Natural killer cell (primary cell): ENCODE data around the gene NDFIP1. TPM values are rescaled to one million over a fixed set of nuclear protein-coding genes. Genes with fewer than 3 reads are reported as not detected.

Experiments used
- ATAC-seq, 3 donors: fragments of 150-1000 bp in 2 of 3; fragments of 200-7000 bp in 1 of 3; cut with Tn5 transposase; 1 replicate in 1 of 3; 2 replicates in 2 of 3; pipeline ENCODE4 v1.10.0; 2021; ENCODE audit warnings: mild to moderate bottlenecking in 2 of 3, moderate library complexity in 2 of 3
- DNase-seq, 2 donors: peaks; one replicate each; pipeline versions ENCODE4 v3.0.0 to v3.0.0-alpha.2; 2013 to 2021; ENCODE audit warnings: mixed read lengths in 1 of 2
- H3K27ac ChIP-seq: one replicate; pipeline ENCODE4 v1.5.1; 2013; ENCODE audit warnings: mild to moderate bottlenecking, low read length
- H3K27me3 ChIP-seq: one replicate; pipeline ENCODE4 v1.6.1; 2013; ENCODE audit warnings: low read length; ENCODE audit not compliant: control insufficient read depth, insufficient read depth
- H3K36me3 ChIP-seq: one replicate; pipeline ENCODE4 v1.6.1; 2013; ENCODE audit warnings: low read length; ENCODE audit not compliant: control insufficient read depth, insufficient read depth
- H3K4me1 ChIP-seq: one replicate; pipeline ENCODE4 v1.6.1; 2013; ENCODE audit warnings: low read length; ENCODE audit not compliant: control insufficient read depth, insufficient read depth
- H3K4me3 ChIP-seq: one replicate; pipeline ENCODE4 v1.5.1; 2013; ENCODE audit warnings: low read length
- H3K9me3 ChIP-seq: one replicate; pipeline ENCODE4 v1.6.1; 2013; ENCODE audit warnings: low read length; ENCODE audit not compliant: control insufficient read depth, insufficient read depth
- H3K27ac Mint-ChIP-seq, 2 donors: one replicate each; pipeline ENCODE4 v1.8.0; 2022; ENCODE audit warnings: mild to moderate bottlenecking in 2 of 2, mixed read lengths in 2 of 2, moderate library complexity in 1 of 2
- H3K27me3 Mint-ChIP-seq, 2 donors: one replicate each; pipeline ENCODE4 v1.8.0; 2022; ENCODE audit warnings: low read depth in 2 of 2, mixed read lengths in 2 of 2
- H3K36me3 Mint-ChIP-seq: one replicate; pipeline ENCODE4 v1.8.0; 2022; ENCODE audit warnings: mixed read lengths
- H3K4me1 Mint-ChIP-seq, 2 donors: one replicate each; pipeline ENCODE4 v1.8.0; 2022; ENCODE audit warnings: mixed read lengths in 2 of 2
- H3K4me3 Mint-ChIP-seq: one replicate; pipeline ENCODE4 v1.8.0; 2022; ENCODE audit warnings: mild to moderate bottlenecking, moderate library complexity, mixed read lengths
- H3K9me3 Mint-ChIP-seq, 2 donors: one replicate each; pipeline ENCODE4 v1.8.0; 2022; ENCODE audit warnings: mixed read lengths in 2 of 2
- CTCF ChIP-seq: fragments of 200-600 bp; IDR thresholded peaks from one replicate; pipeline ENCODE4 v1.8.0; 2022; ENCODE audit warnings: antibody characterized with exemption
- WGBS: methylation state at CpG from one replicate; pipeline ENCODE4 v1.1.7; 2013; ENCODE audit warnings: missing lambda C conversion rate; ENCODE audit not compliant: insufficient coverage; 5-methylcytosine and 5-hydroxymethylcytosine counted together
- intact Hi-C: fragments of 100-400 bp; cut with micrococcal nuclease; formaldehyde crosslinking; loops from one replicate; pipeline ENCODE4 v1.14.2; 2022
- total RNA-seq, 4 donors: library from RNA; stranded (reverse); fragments of 120-200 nt in 1 of 4; gene quantifications; one replicate each; pipeline versions ENCODE4 v1.2.3 to v1.2.4, GENCODE V29; 2013 to 2022

NDFIP1 gene
- total RNA-seq, 3 donors from 2014 or later (not counting 1 experiment from before 2014, with no cell fraction given) = 45.4 to 57.6 (median 51.7) TPM

- TF ChIP-seq CTCF = no peak
- peak overlapping the region in 1 of 2 donors; percentile 40 for H3K27ac Mint-ChIP-seq
- Histone ChIP-seq H3K27me3 (no peaks in the 10 kb centered on the region), H3K27ac (no peak overlapping the region), H3K4me3 (no peak overlapping the region), H3K9me3 (no peaks in the 10 kb centered on the region), H3K36me3 (no peaks in the 10 kb centered on the region), H3K4me1 (peaks cover 9% of the 10 kb centered on the region)
- H3K27me3 Mint-ChIP-seq = peaks cover 3 to 7% of the 10 kb centered on the region in 2 donors
- intact Hi-C loops = no loop called here
- 26% methylated on average over 10 of the region's 10 CpGs for WGBS
- no peaks in the 10 kb centered on the region for H3K36me3 Mint-ChIP-seq
- no peaks in the 10 kb centered on the region for H3K9me3 Mint-ChIP-seq
- ATAC-seq = peak; percentile 67 to 72 (median 69)
- H3K4me3 Mint-ChIP-seq = peak overlapping the region; percentile 35
- DNase-seq = peak in 1 of 2 donors; percentile 57
- peaks cover 8 to 9% of the 10 kb centered on the region in 2 donors for H3K4me1 Mint-ChIP-seq
These were observed 44.7 kb upstream of the NDFIP1 start for GRCh38 chr5:142063878-142064331.

- H3K9me3 Mint-ChIP-seq = no peaks in the 10 kb centered on the region
- Histone ChIP-seq H3K9me3 (no peaks in the 10 kb centered on the region), H3K27me3 (no peaks in the 10 kb centered on the region), H3K4me1 (peaks cover 9% of the 10 kb centered on the region), H3K27ac (no peak overlapping the region), H3K36me3 (no peaks in the 10 kb centered on the region), H3K4me3 (no peak overlapping the region)
- 80% methylated on average over 2 of the region's 2 CpGs for WGBS
- no peak for DNase-seq
- peaks cover 7% of the 10 kb centered on the region in 2 donors for H3K27me3 Mint-ChIP-seq
- H3K4me3 Mint-ChIP-seq = no peak overlapping the region
- H3K36me3 Mint-ChIP-seq = no peaks in the 10 kb centered on the region
- TF ChIP-seq CTCF = no peak
- no peak overlapping the region for H3K27ac Mint-ChIP-seq
- peaks cover 8 to 9% of the 10 kb centered on the region in 2 donors for H3K4me1 Mint-ChIP-seq
- intact Hi-C loops = no loop called here
- no peak for ATAC-seq
These were observed 43.3 kb upstream of the NDFIP1 start for GRCh38 chr5:142065273-142065672.

- Mint-ChIP-seq H3K4me1 (no peaks in the 10 kb centered on the region), H3K36me3 (no peaks in the 10 kb centered on the region), H3K4me3 (no peak overlapping the region), H3K27ac (no peak overlapping the region), H3K27me3 (peaks cover 11 to 18% of the 10 kb centered on the region in 2 donors), H3K9me3 (no peaks in the 10 kb centered on the region)
- intact Hi-C loops = no loop called here
- Histone ChIP-seq H3K27me3 (no peaks in the 10 kb centered on the region), H3K9me3 (no peaks in the 10 kb centered on the region), H3K36me3 (no peaks in the 10 kb centered on the region), H3K4me3 (no peak overlapping the region), H3K27ac (no peak overlapping the region), H3K4me1 (no peaks in the 10 kb centered on the region)
- ATAC-seq = no peak
- WGBS = 82% methylated on average over 6 of the region's 6 CpGs
- no peak for DNase-seq
- TF ChIP-seq CTCF = no peak
These were observed 38.8 kb upstream of the NDFIP1 start for GRCh38 chr5:142069606-142070399.

DNA sequence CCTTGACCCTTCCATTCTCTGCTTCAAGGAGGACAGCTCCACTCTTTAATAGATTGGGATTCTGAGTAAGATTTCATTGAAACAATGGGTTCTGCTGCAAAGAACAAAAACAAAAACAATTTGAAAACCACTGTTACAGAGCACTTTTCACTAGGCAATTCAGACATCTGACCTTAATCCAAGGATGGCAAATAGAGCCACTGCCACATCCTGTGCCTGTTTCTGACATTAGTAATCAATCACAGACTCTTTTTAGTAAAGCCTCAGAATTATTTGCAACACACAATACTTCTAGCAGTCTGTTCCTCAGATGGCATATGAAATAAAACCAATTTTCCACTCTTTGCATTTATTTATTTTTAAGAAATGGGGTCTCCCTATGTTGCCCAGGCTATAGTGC, 37.8 kb upstream of the NDFIP1 start:
- Histone ChIP-seq H3K4me1 (no peaks in the 10 kb centered on the region), H3K4me3 (no peak overlapping the region), H3K36me3 (no peaks in the 10 kb centered on the region), H3K9me3 (no peaks in the 10 kb centered on the region), H3K27me3 (no peaks in the 10 kb centered on the region), H3K27ac (no peak overlapping the region)
- no peaks in the 10 kb centered on the region for H3K9me3 Mint-ChIP-seq
- no peak overlapping the region for H3K4me3 Mint-ChIP-seq
- H3K27me3 Mint-ChIP-seq = peaks cover 11 to 18% of the 10 kb centered on the region in 2 donors
- H3K27ac Mint-ChIP-seq = no peak overlapping the region
- DNase-seq (no peak), ATAC-seq (no peak)
- intact Hi-C loops = no loop called here
- H3K36me3 Mint-ChIP-seq = no peaks in the 10 kb centered on the region
- TF ChIP-seq CTCF = no peak
- no peaks in the 10 kb centered on the region for H3K4me1 Mint-ChIP-seq
